Panc1 (cell line): ENCODE results near the gene WSCD2.

ENCODE experiments used
- CTCF ChIP-seq: fragments of 450-650 bp; IDR thresholded peaks from 2 replicates; pipeline ENCODE4 v1.5.1; 2017; ENCODE audit warnings: mild to moderate bottlenecking
- POLR2AphosphoS5 ChIP-seq: IDR thresholded peaks from 2 replicates; pipeline ENCODE4 v1.6.1; 2012; ENCODE audit warnings: mild to moderate bottlenecking, low read depth, low read length, moderate library complexity
- REST ChIP-seq, 2 experiments: IDR thresholded peaks; 2 replicates each; pipeline ENCODE4 v1.6.1; 2011 to 2012; ENCODE audit warnings: low read depth in 2 of 2, control low read depth in 1 of 2, low read length in 1 of 2, mild to moderate bottlenecking in 1 of 2, moderate library complexity in 1 of 2; ENCODE audit not compliant: insufficient read depth in 1 of 2

GRCh38 chr12:108115123-108116121, 13.7 kb upstream of the WSCD2 start:
- no peak for TF ChIP-seq REST (IDR thresholded peaks at IDR 0.05; ENCODE audit: insufficient read depth in 1 of 2, low read depth in 2 of 2, low read length in 1 of 2)
- TF ChIP-seq CTCF, result no peak
- TF ChIP-seq POLR2AphosphoS5, result no peak
